Measurements from ENCODE around the gene BCAS1.
"Not testable (repeated sequence)": the region's sequence is repeated elsewhere in the genome, so short reads cannot be mapped to it uniquely, and the experiment has no call there.

- not testable (repeated sequence) for TF ChIP-seq CEBPB (IDR thresholded peaks at IDR 0.05; ENCODE audit: low read depth); CTCF (IDR thresholded peaks at IDR 0.05 in 2 of 3, conservative IDR thresholded peaks at IDR 0.05 in 1 of 3; ENCODE audit: borderline replicate concordance in 1 of 3, insufficient read depth in 1 of 3, low read depth in 2 of 3, low read length in 2 of 3); EGR1 (IDR thresholded peaks at IDR 0.05; ENCODE audit: low read depth); POLR2A (IDR thresholded peaks at IDR 0.05; ENCODE audit: borderline replicate concordance, extremely low read depth, insufficient read depth, insufficient read length); ZBTB33 (IDR thresholded peaks at IDR 0.05; ENCODE audit: extremely low read depth, insufficient replicate concordance, low read length); EZH2 (IDR thresholded peaks at IDR 0.05); ELF1 (IDR thresholded peaks at IDR 0.05; ENCODE audit: borderline replicate concordance, low read depth); RAD21 (IDR thresholded peaks at IDR 0.05; ENCODE audit: low read depth); YY1 (IDR thresholded peaks at IDR 0.05; ENCODE audit: extremely low read depth, insufficient replicate concordance, low read depth, low read length); ZNF274 (IDR thresholded peaks at IDR 0.05; ENCODE audit: low read depth, low read length); JUND (IDR thresholded peaks at IDR 0.05); TCF7L2 (IDR thresholded peaks at IDR 0.05; ENCODE audit: borderline replicate concordance, extremely low read depth, insufficient read depth, insufficient read length)
Observed at GRCh38 chr20:53973882-53974281, 96.5 kb downstream of the BCAS1 start.
